Left colon (tissue), 2 donors: ENCODE measurements around the gene S100A16. TPM values are rescaled to one million over a fixed set of nuclear protein-coding genes. Genes with fewer than 3 reads are reported as not detected.

Experiments used
- ATAC-seq: fragments of 200-7000 bp; cut with Tn5 transposase; one replicate; pipeline ENCODE4 v1.9.1; 2020; ENCODE audit warnings: mild to moderate bottlenecking, moderate library complexity
- DNase-seq, 2 donors: peaks; one replicate each; pipeline ENCODE4 v3.0.0-alpha.2; 2020
- intact Hi-C, 2 donors: fragments of 100-400 bp; cut with DNase I in 1 of 2; cut with micrococcal nuclease in 1 of 2; formaldehyde crosslinking; loops; one replicate each; pipeline versions ENCODE4 v1.11.2 to v1.14.0; 2022; cut with DNase I, micrococcal nuclease
- total RNA-seq, 2 donors: library from RNA; stranded (reverse); fragmentation: NEBNext Ultra II Directional; extraction: Animal tissue kit (Norgen Biotek cat#: 25700); gene quantifications; one replicate each; pipeline ENCODE4 v1.2.1, GENCODE V29; 2021
- donor health status: DM: no; HTN: no; CAD: no.
- donor health status: DM: yes; HTN: yes; CAD: no.

The S100A16 gene
- total RNA-seq, 2 donors from 2014 or later = 191 to 231 TPM

GRCh38 chr1:153623101-153623500 is 10.2 kb upstream of the S100A16 start:
- DNase-seq (no peak), ATAC-seq (no peak)
- intact Hi-C loops = no loop called here

GRCh38 chr1:153619171-153619570 is 6.2 kb upstream of the S100A16 start:
- intact Hi-C loops = no loop called here
- ATAC-seq (no peak), DNase-seq (no peak)

- intact Hi-C loops = no loop called here
- ATAC-seq (peak; percentile 40), DNase-seq (peak; percentile 82 to 86)
Measured at GRCh38 chr1:153617663-153618062, 4.7 kb upstream of the S100A16 start.

GRCh38 chr1:153616917-153617311 is 4.0 kb upstream of the S100A16 start:
- ATAC-seq = no peak
- intact Hi-C loops = no loop called here

GRCh38 chr1:153616144-153616916 is 3.4 kb upstream of the S100A16 start, which contains the start of gene S100A14:
Gene S100A14, minus strand, starts transcription at chr1:153616325. Its CDS starts 467 bp downstream, at chr1:153615858.
- peak; percentile 93 to 94 for DNase-seq
- ATAC-seq = peak; percentile 75
- intact Hi-C loops = no loop called here

More at GRCh38 chr1:153616917-153617311, 4.0 kb upstream of the S100A16 start:
- no peak for DNase-seq

GRCh38 chr1:153615406-153615805 is 2.5 kb upstream of the S100A16 start:
- intact Hi-C loops = no loop called here

GRCh38 chr1:153614906-153615305 is 2.0 kb upstream of the S100A16 start:
- intact Hi-C loops = no loop called here
- DNase-seq (no peak), ATAC-seq (no peak)

More at GRCh38 chr1:153615406-153615805, 2.5 kb upstream of the S100A16 start:
- no peak for ATAC-seq
- no peak for DNase-seq

- ATAC-seq (no peak), DNase-seq (no peak)
- intact Hi-C loops = no loop called here
Measured at GRCh38 chr1:153614189-153614900, 1.4 kb upstream of the S100A16 start.

GRCh38 chr1:153613406-153613805 is 469 bp upstream of the S100A16 start:
- DNase-seq (no peak), ATAC-seq (no peak)
- intact Hi-C loops = no loop called here

GRCh38 chr1:153612111-153612754 is 704 bp downstream of the S100A16 start:
- peak; percentile 3 for ATAC-seq
- intact Hi-C loops = no loop called here
- no peak for DNase-seq

GRCh38 chr1:153611356-153611755 is 1.6 kb downstream of the S100A16 start:
- DNase-seq = no peak
- intact Hi-C loops = no loop called here

GRCh38 chr1:153610811-153611301 is 2.1 kb downstream of the S100A16 start:
- intact Hi-C loops = no loop called here
- no peak for ATAC-seq
- DNase-seq = no peak

More at GRCh38 chr1:153611356-153611755, 1.6 kb downstream of the S100A16 start:
- no peak for ATAC-seq

GRCh38 chr1:153610334-153610733 is 2.6 kb downstream of the S100A16 start:
- ATAC-seq (no peak), DNase-seq (no peak)
- intact Hi-C loops = no loop called here

- ATAC-seq = no peak
- intact Hi-C loops = no loop called here
- DNase-seq = no peak
Measured at GRCh38 chr1:153609585-153609907, 3.4 kb downstream of the S100A16 start.

- ATAC-seq (peak; percentile 73), DNase-seq (peak; percentile 89 to 93)
- intact Hi-C loops = no loop called here
Measured at GRCh38 chr1:153608742-153609584, 4.0 kb downstream of the S100A16 start.

GRCh38 chr1:153608089-153608682 is 4.8 kb downstream of the S100A16 start:
- intact Hi-C loops = no loop called here
- DNase-seq (no peak), ATAC-seq (no peak)

GRCh38 chr1:153607381-153607780 is 5.6 kb downstream of the S100A16 start:
- intact Hi-C loops = no loop called here
- no peak for ATAC-seq

GRCh38 chr1:153606194-153606593 is 6.7 kb downstream of the S100A16 start:
- no peak for ATAC-seq

More at GRCh38 chr1:153607381-153607780, 5.6 kb downstream of the S100A16 start:
- DNase-seq = no peak

More at GRCh38 chr1:153606194-153606593, 6.7 kb downstream of the S100A16 start:
- DNase-seq = no peak
- intact Hi-C loops = no loop called here
